NB4 (cell line): ENCODE data around the gene RPS6KL1.

Experiments
- DNase-seq: peaks from one replicate; pipeline ENCODE4 v3.0.0; 2010; ENCODE audit warnings: low read depth
- H3K4me3 ChIP-seq: one replicate; pipeline ENCODE4 v1.5.1; 2011; ENCODE audit warnings: mild to moderate bottlenecking, low read depth, low read length, moderate library complexity
- CTCF ChIP-seq: IDR thresholded peaks from one replicate; pipeline ENCODE4 v1.5.1; 2012; ENCODE audit warnings: low read depth, low read length
- MYC ChIP-seq: IDR thresholded peaks from 2 replicates; pipeline ENCODE4 v1.6.1; 2011; ENCODE audit warnings: low read depth, low read length
- POLR2A ChIP-seq: IDR thresholded peaks from 2 replicates; pipeline ENCODE4 v1.6.1; 2011; ENCODE audit warnings: mild to moderate bottlenecking; ENCODE audit not compliant: insufficient read length; ENCODE audit errors: extremely low read depth
- TF ChIP-seq, protein P1 (sequence below): IDR thresholded peaks from 2 replicates; pipeline ENCODE4 v1.6.1; 2011; ENCODE audit warnings: low read depth, low read length

RPS6KL1 gene

DNA sequence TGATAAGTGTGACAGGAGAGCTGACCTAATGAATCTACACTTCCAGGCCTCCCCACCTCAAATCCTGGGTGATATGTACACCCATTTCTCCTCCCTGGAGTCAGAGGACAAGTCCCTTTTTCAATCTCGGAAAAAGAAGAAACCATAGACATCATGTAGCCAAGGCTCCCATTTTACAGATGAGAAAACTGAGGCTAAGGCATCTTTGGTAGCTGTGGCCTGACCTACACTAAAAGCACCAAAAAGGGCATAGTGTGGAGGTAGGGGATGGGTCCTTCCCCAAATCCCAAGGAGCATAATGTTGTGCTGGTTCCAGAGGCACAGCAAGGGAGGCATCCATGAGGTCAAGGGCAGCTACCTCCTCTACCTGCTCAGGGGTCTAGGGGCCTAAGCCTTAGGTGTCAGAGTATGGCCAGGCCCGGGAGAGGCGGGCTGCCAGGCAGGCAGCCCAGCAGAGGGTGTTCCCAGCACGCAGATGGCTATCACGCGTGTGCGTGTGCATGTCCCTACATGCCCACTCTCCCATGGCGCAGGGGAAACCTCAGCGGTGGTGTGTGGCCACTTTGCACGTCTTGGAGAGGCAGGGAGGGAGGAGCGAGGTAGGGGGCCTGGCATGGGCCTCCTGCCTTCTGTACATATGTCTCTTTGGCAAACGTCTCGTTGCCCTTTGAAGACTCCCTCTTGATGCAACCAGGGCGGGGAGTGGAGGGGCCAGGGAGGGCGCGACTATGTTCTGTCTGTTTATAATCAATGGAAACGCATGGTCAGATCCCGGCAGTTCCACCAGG is 29.8 kb upstream of the RPS6KL1 start:
- no peak for DNase-seq
- no peak overlapping the region for H3K4me3 ChIP-seq
- no peak for TF ChIP-seq CTCF
- no peak for TF ChIP-seq MYC
- TF ChIP-seq, protein P1, sequence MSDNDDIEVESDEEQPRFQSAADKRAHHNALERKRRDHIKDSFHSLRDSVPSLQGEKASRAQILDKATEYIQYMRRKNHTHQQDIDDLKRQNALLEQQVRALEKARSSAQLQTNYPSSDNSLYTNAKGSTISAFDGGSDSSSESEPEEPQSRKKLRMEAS = no peak
- TF ChIP-seq POLR2A = no peak

DNA sequence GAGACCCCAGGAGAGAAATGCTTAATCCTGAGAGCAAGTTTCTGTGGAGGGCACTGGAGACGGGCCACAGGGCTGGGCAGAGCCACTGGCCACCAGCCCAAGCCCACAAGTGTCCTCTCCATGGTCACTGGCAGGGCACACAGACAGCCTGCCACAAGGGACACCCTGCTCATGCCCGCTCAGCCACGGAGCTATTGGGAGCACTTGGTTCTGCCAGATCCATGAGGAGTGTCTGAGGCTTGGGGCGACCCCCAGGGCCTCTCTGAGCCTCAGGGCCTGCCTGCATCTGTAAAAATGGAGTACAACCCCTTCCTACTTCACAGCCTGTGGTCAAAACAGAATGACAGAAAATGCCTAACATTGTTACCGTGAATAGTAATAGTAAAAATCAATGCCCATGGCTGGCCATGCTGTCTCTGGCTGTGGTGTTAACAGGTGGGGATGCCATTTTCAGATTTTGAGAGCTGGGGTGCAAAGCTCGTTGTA is 29.2 kb upstream of the RPS6KL1 start:
- no peak for DNase-seq
- TF ChIP-seq POLR2A (no peak), MYC (no peak), CTCF (no peak)
- TF ChIP-seq, protein P1 = no peak

GRCh38 chr14:74951443-74952179 is 28.6 kb upstream of the RPS6KL1 start:
- no peak for DNase-seq
- TF ChIP-seq, protein P1 = no peak
- no peak for TF ChIP-seq MYC
- TF ChIP-seq CTCF = no peak
- H3K4me3 ChIP-seq = no peak overlapping the region

More for the DNA sequence above, 29.2 kb upstream of the RPS6KL1 start:
- no peak overlapping the region for H3K4me3 ChIP-seq

DNA sequence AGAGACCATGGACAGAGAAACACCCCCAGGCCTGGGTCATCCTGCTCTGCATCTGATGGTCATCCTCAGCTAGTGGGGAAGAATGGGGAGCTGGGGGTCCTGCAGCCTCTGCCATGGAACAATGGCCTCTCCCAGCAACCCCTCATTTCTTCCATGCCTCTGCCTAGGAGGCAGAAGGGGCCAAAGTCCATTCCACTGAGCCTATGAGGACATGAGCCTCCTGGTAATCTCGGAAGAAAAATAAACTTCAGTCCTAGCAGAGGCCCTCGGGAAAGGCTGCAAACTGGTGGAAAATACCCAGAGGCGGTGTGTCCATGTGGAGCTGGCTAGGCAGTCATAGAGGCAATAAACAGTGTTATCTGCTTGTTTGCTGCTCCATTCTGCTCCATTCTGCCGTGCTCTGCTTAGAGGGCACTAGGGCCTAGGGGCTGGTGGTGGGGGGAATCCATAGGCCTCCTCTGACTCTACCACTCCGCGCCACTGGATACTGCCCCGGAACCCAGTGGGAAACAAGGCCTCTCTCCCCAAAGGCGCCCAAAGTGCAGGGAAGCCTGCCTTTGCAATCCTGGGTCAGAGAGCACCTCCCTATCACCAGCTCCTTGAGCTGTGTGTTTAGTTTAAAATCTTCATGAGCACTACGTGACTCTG is 27.9 kb upstream of the RPS6KL1 start:
- H3K4me3 ChIP-seq = no peak overlapping the region
- DNase-seq = no peak
- TF ChIP-seq POLR2A (no peak), CTCF (no peak), MYC (no peak)
- TF ChIP-seq, protein P1 = no peak

GRCh38 chr14:74949859-74950573 is 27.0 kb upstream of the RPS6KL1 start:
- no peak for DNase-seq
- TF ChIP-seq, protein P1 = no peak
- TF ChIP-seq MYC (no peak), POLR2A (no peak), CTCF (no peak)
- H3K4me3 ChIP-seq = no peak overlapping the region
